Body of pancreas (tissue), 4 donors: ENCODE measurements around the gene TLL2. TPM values are rescaled to one million over a fixed set of nuclear protein-coding genes. Genes with fewer than 3 reads are reported as not detected.

Experiments
- ATAC-seq: fragments of 150-250 bp; one replicate; pipeline ENCODE4 v1.9.1; 2016
- DNase-seq, 4 donors: peaks; one replicate each; pipeline ENCODE4 v3.0.0-alpha.2; 2019
- H3K27ac ChIP-seq, 4 donors: fragments of 200-600 bp; sonication (generic); 1 replicate in 3 of 4; 2 replicates in 1 of 4; pipeline versions ENCODE4 v1.5.1 to v1.6.1; 2016 to 2019; ENCODE audit warnings: mild to moderate bottlenecking in 1 of 4, mixed read lengths in 1 of 4, moderate library complexity in 1 of 4
- H3K27me3 ChIP-seq, 2 donors: fragments of 200-600 bp; sonication (generic); one replicate each; pipeline ENCODE4 v1.6.0; 2016; ENCODE audit warnings: mild to moderate bottlenecking in 1 of 2
- H3K36me3 ChIP-seq, 2 donors: fragments of 200-600 bp; sonication (generic); replicated peaks in 1 of 2; 2 replicates each; pipeline ENCODE4 v1.5.1; 2016; ENCODE audit warnings: low read depth in 2 of 2; ENCODE audit not compliant: insufficient read depth in 1 of 2
- H3K4me1 ChIP-seq: fragments of 200-600 bp; sonication (generic); one replicate; pipeline ENCODE4 v1.6.0; 2016
- H3K4me3 ChIP-seq, 2 donors: fragments of 200-600 bp; sonication (generic); 1 replicate in 1 of 2; 2 replicates in 1 of 2; pipeline ENCODE4 v1.5.1; 2016 to 2019
- H3K9me3 ChIP-seq, 3 donors: fragments of 200-600 bp; sonication (generic); 1 replicate in 2 of 3; 2 replicates in 1 of 3; pipeline ENCODE4 v1.5.1; 2016
- CTCF ChIP-seq, 7 experiments: fragments of 450-650 bp in 4 of 7; fragments of 200-600 bp in 3 of 7; sonication (generic) in 3 of 7; IDR thresholded peaks; one replicate each; pipeline ENCODE4 v1.5.1; 2016 to 2019; ENCODE audit warnings: antibody characterized with exemption in 7 of 7
- POLR2A ChIP-seq, 3 donors: fragments of 450-650 bp; IDR thresholded peaks; one replicate each; pipeline ENCODE4 v1.6.1; 2016; ENCODE audit warnings: antibody characterized with exemption in 3 of 3, mild to moderate bottlenecking in 2 of 3
- WGBS, 2 donors: methylation state at CpG; one replicate each; pipeline ENCODE4 v1.1.5; 2017; 5-methylcytosine and 5-hydroxymethylcytosine counted together
- intact Hi-C: fragments of 100-400 bp; cut with DNase I; formaldehyde crosslinking; loops from one replicate; pipeline ENCODE4 v1.15.1; 2023
- total RNA-seq, 2 donors: library from RNA; depleted of rRNA; stranded (reverse); fragments of >200 nt; gene quantifications; one replicate each; pipeline ENCODE4 v1.1.0, GENCODE V29; 2016

TLL2 gene
- not detected for total RNA-seq

- no peaks in the 10 kb centered on the region for H3K9me3 ChIP-seq
- ATAC-seq, result peak; percentile 96
- H3K4me3 ChIP-seq, result peak within 1 kb of the TSS; percentile 2 to 18
- DNase-seq, result peak; percentile 85 to 93 (median 89)
- intact Hi-C loops, result loop anchor here (5.0 kb wide), 1 partner anchor 137 kb away; no protein-coding TSS in a partner anchor
- peaks cover 24% of the 10 kb centered on the region for H3K4me1 ChIP-seq
- H3K36me3 ChIP-seq, result no peaks in the 10 kb centered on the region
- peak within 1 kb of the TSS in 1 of 4 donors; percentile 32 for H3K27ac ChIP-seq
- TF ChIP-seq CTCF (IDR thresholded peaks at IDR 0.05) (peak; percentile 63 to 90 (median 82)), POLR2A (IDR thresholded peaks at IDR 0.05) (peak in 2 of 3 donors; percentile 52 to 59)
- H3K27me3 ChIP-seq, result no peaks in the 10 kb centered on the region
- WGBS, 2 donors, result 2% methylated on average over 23 to 65 of the region's 68 CpGs
Observed at GRCh38 chr10:96513698-96514561, at the start of gene TLL2. Gene TLL2 (minus strand): TSS chr10:96513926. CDS start chr10:96513685, 241 bp downstream.

GRCh38 chr10:96560966-96561887, 47.5 kb upstream of the TLL2 start:
- ATAC-seq, result peak; percentile 53
- Histone ChIP-seq H3K27me3 (no peaks in the 10 kb centered on the region), H3K36me3 (peaks cover 0 to 6% of the 10 kb centered on the region in 2 donors), H3K27ac (peak overlapping the region in 1 of 4 donors; percentile 33), H3K9me3 (no peaks in the 10 kb centered on the region), H3K4me1 (peaks cover 17% of the 10 kb centered on the region), H3K4me3 (no peak overlapping the region)
- intact Hi-C loops, result no loop called here
- TF ChIP-seq POLR2A (IDR thresholded peaks at IDR 0.05) (no peak), CTCF (IDR thresholded peaks at IDR 0.05) (no peak)
- no peak for DNase-seq
- 59 to 64% methylated on average over 3 of the region's 3 CpGs for whole genome bisulfite sequencing, 2 donors

- peak overlapping the region in 1 of 4 donors; percentile 33 for H3K27ac ChIP-seq
- intact Hi-C loops, result no loop called here
- WGBS, 2 donors, result 86 to 94% methylated on average over 2 of the region's 2 CpGs
- peaks cover 0 to 6% of the 10 kb centered on the region in 2 donors for H3K36me3 ChIP-seq
- no peak for ATAC-seq
- no peaks in the 10 kb centered on the region for H3K27me3 ChIP-seq
- peaks cover 17% of the 10 kb centered on the region for H3K4me1 ChIP-seq
- H3K9me3 ChIP-seq, result no peaks in the 10 kb centered on the region
- H3K4me3 ChIP-seq, result no peak overlapping the region
- TF ChIP-seq CTCF (IDR thresholded peaks at IDR 0.05), result no peak
- TF ChIP-seq POLR2A (IDR thresholded peaks at IDR 0.05), result no peak
- DNase-seq, result no peak
Observed at GRCh38 chr10:96560489-96560888, 46.8 kb upstream of the TLL2 start.

- no peaks in the 10 kb centered on the region for H3K27me3 ChIP-seq
- no peak overlapping the region for H3K4me3 ChIP-seq
- peaks cover 0 to 3% of the 10 kb centered on the region in 2 donors for H3K36me3 ChIP-seq
- peak in 2 of 4 donors; percentile 15 to 22 for DNase-seq
- H3K27ac ChIP-seq, result no peak overlapping the region
- intact Hi-C loops, result no loop called here
- no peaks in the 10 kb centered on the region for H3K9me3 ChIP-seq
- peak in 6 of 7 experiments; percentile 18 to 40 (median 34) for TF ChIP-seq CTCF (IDR thresholded peaks at IDR 0.05)
- TF ChIP-seq POLR2A (IDR thresholded peaks at IDR 0.05), result no peak
- no peak for ATAC-seq
- peaks cover 12% of the 10 kb centered on the region for H3K4me1 ChIP-seq
- 29 to 38% methylated on average over 1 of the region's 1 CpG for WGBS, 2 donors
Observed at GRCh38 chr10:96556003-96556402, 42.3 kb upstream of the TLL2 start.
